Measurements from ENCODE around the gene KCNH6. TPM values are rescaled to one million over a fixed set of nuclear protein-coding genes. Genes with fewer than 3 reads are reported as not detected.

KCNH6 gene
- total RNA-seq, 1 donor from 2014 or later: not detected

GRCh38 chr17:63483655-63484575 lies 39.2 kb upstream of the KCNH6 start:
- DNase-seq (ENCODE audit: low spot score) (no peak), ATAC-seq (no peak)
- intact Hi-C loops (cut with DNase I): no loop called here

- intact Hi-C loops (cut with DNase I): no loop called here
- DNase-seq (ENCODE audit: low spot score): no peak
Measured at GRCh38 chr17:63486317-63487013, 36.7 kb upstream of the KCNH6 start.

GRCh38 chr17:63487014-63487339 lies 36.2 kb upstream of the KCNH6 start:
- intact Hi-C loops (cut with DNase I): no loop called here
- DNase-seq (ENCODE audit: low spot score): no peak

More at GRCh38 chr17:63486317-63487013, 36.7 kb upstream of the KCNH6 start:
- no peak for ATAC-seq

GRCh38 chr17:63488851-63489250 lies 34.3 kb upstream of the KCNH6 start:
- intact Hi-C loops (cut with DNase I): no loop called here
- no peak for ATAC-seq
- DNase-seq (ENCODE audit: low spot score): no peak

More at GRCh38 chr17:63487014-63487339, 36.2 kb upstream of the KCNH6 start:
- no peak for ATAC-seq

GRCh38 chr17:63489291-63489690 lies 33.9 kb upstream of the KCNH6 start:
- ATAC-seq (no peak), DNase-seq (ENCODE audit: low spot score) (no peak)
- intact Hi-C loops (cut with DNase I): no loop called here

- ATAC-seq (no peak), DNase-seq (ENCODE audit: low spot score) (no peak)
- intact Hi-C loops (cut with DNase I): loop anchor here (5.0 kb wide), 1 partner anchor 1132 kb away; no protein-coding TSS in a partner anchor
Measured at GRCh38 chr17:63490329-63490728, 32.8 kb upstream of the KCNH6 start.

GRCh38 chr17:63490858-63491400 lies 32.2 kb upstream of the KCNH6 start:
- DNase-seq (ENCODE audit: low spot score): no peak
- intact Hi-C loops (cut with DNase I): loop anchor here (5.0 kb wide), 1 partner anchor 1131 kb away; no protein-coding TSS in a partner anchor
- no peak for ATAC-seq

- intact Hi-C loops (cut with DNase I): loop anchor here (5.0 kb wide), 1 partner anchor 1131 kb away; no protein-coding TSS in a partner anchor
- ATAC-seq (no peak), DNase-seq (ENCODE audit: low spot score) (no peak)
Measured at GRCh38 chr17:63491413-63491812, 31.7 kb upstream of the KCNH6 start.

- intact Hi-C loops (cut with DNase I): loop anchor here (5.0 kb wide), 1 partner anchor 1130 kb away; no protein-coding TSS in a partner anchor
- no peak for DNase-seq (ENCODE audit: low spot score)
- ATAC-seq: no peak
Measured at GRCh38 chr17:63491977-63492618, 31.1 kb upstream of the KCNH6 start.

- ATAC-seq: no peak
- intact Hi-C loops (cut with DNase I): loop anchor here (5.0 kb wide), 1 partner anchor 1129 kb away; no protein-coding TSS in a partner anchor
- DNase-seq (ENCODE audit: low spot score): no peak
Measured at GRCh38 chr17:63492940-63493339, 30.2 kb upstream of the KCNH6 start.

GRCh38 chr17:63493411-63493810 lies 29.7 kb upstream of the KCNH6 start:
- DNase-seq (ENCODE audit: low spot score) (no peak), ATAC-seq (no peak)
- intact Hi-C loops (cut with DNase I): loop anchor here (5.0 kb wide), 1 partner anchor 1129 kb away; no protein-coding TSS in a partner anchor

- ATAC-seq (no peak), DNase-seq (ENCODE audit: low spot score) (no peak)
- intact Hi-C loops (cut with DNase I): loop anchor here (5.0 kb wide), 1 partner anchor 1128 kb away; no protein-coding TSS in a partner anchor
Measured at GRCh38 chr17:63494300-63494928, 28.7 kb upstream of the KCNH6 start.

GRCh38 chr17:63495491-63495890 lies 27.7 kb upstream of the KCNH6 start:
- ATAC-seq (no peak), DNase-seq (ENCODE audit: low spot score) (no peak)
- intact Hi-C loops (cut with DNase I): no loop called here

GRCh38 chr17:63496177-63496576 lies 27.0 kb upstream of the KCNH6 start:
- no peak for ATAC-seq
- no peak for DNase-seq (ENCODE audit: low spot score)
- intact Hi-C loops (cut with DNase I): no loop called here

GRCh38 chr17:63496663-63497400 lies 26.3 kb upstream of the KCNH6 start:
- ATAC-seq: no peak
- intact Hi-C loops (cut with DNase I): no loop called here
- no peak for DNase-seq (ENCODE audit: low spot score)

- DNase-seq (ENCODE audit: low spot score): no peak
- peak; percentile 29 for ATAC-seq
- intact Hi-C loops (cut with DNase I): no loop called here
Measured at GRCh38 chr17:63497708-63498483, 25.3 kb upstream of the KCNH6 start.

GRCh38 chr17:63498626-63499195 lies 24.4 kb upstream of the KCNH6 start:
- DNase-seq (ENCODE audit: low spot score): no peak
- no peak for ATAC-seq
- intact Hi-C loops (cut with DNase I): no loop called here

All from sciatic nerve (tissue), 2 donors.